CD4-positive, alpha-beta T cell treated with Interleukin-6 for 4 hours (primary cell): ENCODE data around the gene NUP205.
"Not testable (repeated sequence)": the region's sequence is repeated elsewhere in the genome, so short reads cannot be mapped to it uniquely, and the experiment has no call there.

Experiments used
- DNase-seq: peaks from one replicate; pipeline ENCODE4 v3.0.0-alpha.2; 2020; ENCODE audit warnings: mixed read lengths

The NUP205 gene

GRCh38 chr7:135668852-135669395 lies 111.2 kb downstream of the NUP205 start:
- not testable (repeated sequence) for DNase-seq

GRCh38 chr7:135669774-135670173 lies 112.1 kb downstream of the NUP205 start:
- no peak for DNase-seq

GRCh38 chr7:135670179-135670578 lies 112.5 kb downstream of the NUP205 start:
- DNase-seq, result no peak

GRCh38 chr7:135672560-135673359 lies 115.0 kb downstream of the NUP205 start:
- DNase-seq, result no peak

GRCh38 chr7:135673360-135673706 lies 115.6 kb downstream of the NUP205 start:
- no peak for DNase-seq

GRCh38 chr7:135678612-135679575 lies 121.2 kb downstream of the NUP205 start:
- no peak for DNase-seq

- no peak for DNase-seq
These were observed 124.0 kb downstream of the NUP205 start for GRCh38 chr7:135681762-135682161.

GRCh38 chr7:135682191-135682590 lies 124.5 kb downstream of the NUP205 start:
- no peak for DNase-seq

GRCh38 chr7:135683609-135684008 lies 125.9 kb downstream of the NUP205 start:
- no peak for DNase-seq

GRCh38 chr7:135684136-135684535 lies 126.4 kb downstream of the NUP205 start:
- DNase-seq, result no peak

- no peak for DNase-seq
These were observed 127.0 kb downstream of the NUP205 start for GRCh38 chr7:135684699-135685098.

GRCh38 chr7:135685306-135686084 lies 127.8 kb downstream of the NUP205 start:
- no peak for DNase-seq

GRCh38 chr7:135687466-135687865 lies 129.7 kb downstream of the NUP205 start:
- no peak for DNase-seq

- no peak for DNase-seq
These were observed 132.8 kb downstream of the NUP205 start for GRCh38 chr7:135690566-135690965.

GRCh38 chr7:135692055-135692454 lies 134.3 kb downstream of the NUP205 start:
- DNase-seq, result no peak

- DNase-seq, result not testable (repeated sequence)
These were observed 134.9 kb downstream of the NUP205 start for GRCh38 chr7:135692606-135693005.

- DNase-seq, result no peak
These were observed 135.8 kb downstream of the NUP205 start for GRCh38 chr7:135693558-135693957.

- no peak for DNase-seq
These were observed 139.7 kb downstream of the NUP205 start for GRCh38 chr7:135697276-135698049.
